Bronchial epithelial cell (primary cell): Measurements from ENCODE around the gene OR4C45. TPM values are rescaled to one million over a fixed set of nuclear protein-coding genes. Genes with fewer than 3 reads are reported as not detected.
"Not testable (repeated sequence)": the region's sequence is repeated elsewhere in the genome, so short reads cannot be mapped to it uniquely, and the experiment has no call there.

Experiments
- DNase-seq: peaks from one replicate; pipeline ENCODE4 v3.0.0-alpha.2; 2010; ENCODE audit warnings: low read depth
- FAIRE-seq: peaks from 2 replicates; lab custom pipeline; 2011; peaks lifted over from hg19 to GRCh38; lab: Jason Lieb, UNC
- H3K27me3 ChIP-seq: 2 replicates; pipeline ENCODE4 v1.5.1; 2011; ENCODE audit warnings: low read length; ENCODE audit not compliant: control insufficient read depth, insufficient read depth
- H3K36me3 ChIP-seq: 2 replicates; pipeline ENCODE4 v1.5.1; 2011; ENCODE audit warnings: low read length; ENCODE audit not compliant: control insufficient read depth, insufficient read depth
- H3K4me3 ChIP-seq: 2 replicates; pipeline ENCODE4 v1.5.1; 2011; ENCODE audit warnings: mild to moderate bottlenecking, low read depth, low read length, control low read depth
- total RNA-seq: library from RNA; depleted of rRNA; stranded (reverse); fragments of >200 nt; gene quantifications from 2 replicates; pipeline ENCODE4 v1.2.1, GENCODE V29; 2014
- TF ChIP-seq, protein P1 (sequence below): IDR thresholded peaks from 2 replicates; pipeline ENCODE4 v1.5.1; 2011; ENCODE audit warnings: mild to moderate bottlenecking, moderate library complexity, low read length, control low read depth, inconsistent platforms; ENCODE audit not compliant: insufficient read depth, severe bottlenecking

Gene OR4C45
- not detected in 2 replicates for total RNA-seq

DNA sequence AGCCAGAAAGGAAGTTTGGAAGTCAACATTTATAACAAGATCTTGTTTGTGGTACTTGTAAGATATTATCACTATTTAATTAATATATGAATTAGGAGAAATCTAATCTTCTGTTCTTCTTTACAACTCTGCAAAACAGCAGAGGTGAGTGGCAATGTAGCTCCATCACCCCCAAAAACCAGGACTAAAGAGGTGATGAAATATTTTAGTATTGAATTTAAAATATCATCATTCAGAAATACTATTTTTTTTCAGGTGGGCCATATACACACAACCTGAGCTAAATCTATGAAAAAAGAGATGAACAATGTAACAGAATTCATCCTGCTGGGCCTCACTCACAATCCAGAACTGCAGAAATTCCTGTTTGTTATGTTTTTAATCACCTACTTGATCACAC, at the start of gene OR4C45:
OR4C45 (plus strand) TSS at position 301 of the 400 bp plus-strand sequence.
- H3K27me3 ChIP-seq, result no peaks in the 10 kb centered on the region
- no peak for FAIRE-seq
- H3K4me3 ChIP-seq, result no peak within 1 kb of the TSS
- H3K36me3 ChIP-seq, result no peaks in the 10 kb centered on the region
- TF ChIP-seq, protein P1, sequence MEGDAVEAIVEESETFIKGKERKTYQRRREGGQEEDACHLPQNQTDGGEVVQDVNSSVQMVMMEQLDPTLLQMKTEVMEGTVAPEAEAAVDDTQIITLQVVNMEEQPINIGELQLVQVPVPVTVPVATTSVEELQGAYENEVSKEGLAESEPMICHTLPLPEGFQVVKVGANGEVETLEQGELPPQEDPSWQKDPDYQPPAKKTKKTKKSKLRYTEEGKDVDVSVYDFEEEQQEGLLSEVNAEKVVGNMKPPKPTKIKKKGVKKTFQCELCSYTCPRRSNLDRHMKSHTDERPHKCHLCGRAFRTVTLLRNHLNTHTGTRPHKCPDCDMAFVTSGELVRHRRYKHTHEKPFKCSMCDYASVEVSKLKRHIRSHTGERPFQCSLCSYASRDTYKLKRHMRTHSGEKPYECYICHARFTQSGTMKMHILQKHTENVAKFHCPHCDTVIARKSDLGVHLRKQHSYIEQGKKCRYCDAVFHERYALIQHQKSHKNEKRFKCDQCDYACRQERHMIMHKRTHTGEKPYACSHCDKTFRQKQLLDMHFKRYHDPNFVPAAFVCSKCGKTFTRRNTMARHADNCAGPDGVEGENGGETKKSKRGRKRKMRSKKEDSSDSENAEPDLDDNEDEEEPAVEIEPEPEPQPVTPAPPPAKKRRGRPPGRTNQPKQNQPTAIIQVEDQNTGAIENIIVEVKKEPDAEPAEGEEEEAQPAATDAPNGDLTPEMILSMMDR, result no peak
- DNase-seq, result no peak

DNA sequence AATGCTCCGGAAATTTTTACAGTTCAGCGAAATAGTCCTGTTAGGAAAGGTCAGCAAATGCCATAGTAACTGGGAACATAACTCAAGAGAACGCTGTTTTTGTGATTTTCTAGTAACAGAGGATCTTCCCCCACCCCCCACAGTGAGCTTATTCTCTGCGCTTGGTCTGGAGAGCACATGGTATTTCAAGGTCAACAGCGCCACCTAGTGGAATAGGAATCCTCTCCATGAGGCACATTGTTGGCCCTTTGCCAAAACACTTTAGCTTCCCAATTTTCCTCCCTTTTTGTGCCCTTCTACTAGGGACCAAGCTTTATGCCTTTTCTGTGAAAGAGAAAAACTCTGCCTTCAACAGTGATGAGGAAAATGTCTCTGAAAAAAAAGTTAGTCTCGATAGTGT, 37.1 kb upstream of the OR4C45 start:
- no peaks in the 10 kb centered on the region for H3K27me3 ChIP-seq

DNA sequence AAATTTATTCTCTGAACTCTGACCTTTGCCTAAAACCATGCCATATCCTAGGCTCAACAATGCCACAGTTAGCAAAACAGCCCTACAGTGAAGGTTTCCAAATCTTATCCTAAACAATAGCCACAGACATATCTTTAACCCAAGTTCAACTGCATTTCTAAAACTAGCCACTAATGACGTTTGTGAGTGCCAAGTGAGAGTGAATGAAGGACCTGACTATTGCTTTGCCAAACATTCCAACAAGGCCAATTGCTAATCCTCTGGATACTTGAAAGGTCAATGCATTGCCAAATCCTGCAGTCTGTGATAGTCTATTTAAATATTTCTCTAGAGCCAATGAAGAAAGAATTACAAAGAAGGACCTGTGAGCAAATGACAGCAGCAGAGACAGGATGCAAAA, 2.5 kb upstream of the OR4C45 start:
- FAIRE-seq (no peak), DNase-seq (no peak)
- no peaks in the 10 kb centered on the region for H3K27me3 ChIP-seq
- no peak overlapping the region for H3K4me3 ChIP-seq
- TF ChIP-seq, protein P1, result no peak
- H3K36me3 ChIP-seq, result no peaks in the 10 kb centered on the region

More for the DNA sequence above, 37.1 kb upstream of the OR4C45 start:
- FAIRE-seq (no peak), DNase-seq (peak; percentile 44)
- no peaks in the 10 kb centered on the region for H3K36me3 ChIP-seq
- H3K4me3 ChIP-seq, result no peak overlapping the region
- TF ChIP-seq, protein P1, result peak; percentile 65

DNA sequence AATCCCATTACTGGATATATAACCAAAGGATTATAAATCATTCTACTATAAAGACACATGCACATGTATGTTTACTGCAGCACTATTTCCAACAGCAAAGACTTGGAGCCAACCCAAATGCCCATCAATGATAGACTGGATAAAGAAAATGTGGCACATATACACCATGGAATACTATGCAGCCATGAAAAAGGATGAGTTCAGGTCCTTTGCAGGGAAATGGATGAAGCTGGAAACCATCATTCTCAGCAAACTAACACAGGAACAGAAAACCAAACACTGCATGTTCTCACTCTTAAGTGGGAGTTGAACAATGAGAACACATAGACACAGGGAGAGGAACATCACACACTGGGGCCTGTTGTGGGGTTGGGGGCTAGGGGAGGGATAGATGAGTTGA, 3.6 kb downstream of the OR4C45 start:
- not testable (repeated sequence) for H3K27me3 ChIP-seq, FAIRE-seq, DNase-seq, H3K36me3 ChIP-seq, H3K4me3 ChIP-seq

DNA sequence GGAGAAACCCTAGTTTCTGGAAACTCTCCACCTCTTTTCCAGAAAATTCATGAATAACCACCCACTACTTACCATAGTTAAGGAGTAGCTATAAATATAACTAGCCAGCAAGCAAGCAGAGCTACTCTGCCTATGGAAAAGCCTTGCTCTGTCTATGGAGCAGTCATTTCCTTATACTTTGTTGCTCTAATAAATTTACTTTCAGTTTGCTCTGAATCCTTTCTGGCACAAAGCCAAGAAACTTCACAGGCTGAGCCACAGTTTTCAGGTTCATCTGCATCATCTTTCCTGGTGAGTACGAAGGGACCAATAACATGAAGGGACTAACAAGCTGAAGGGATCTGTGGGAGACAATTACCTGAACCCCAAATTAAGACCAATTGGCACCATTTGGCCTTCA, 4.6 kb downstream of the OR4C45 start:
- TF ChIP-seq, protein P1, result no peak
- no peaks in the 10 kb centered on the region for H3K27me3 ChIP-seq
- H3K4me3 ChIP-seq, result no peak overlapping the region
- no peak for DNase-seq
- FAIRE-seq, result no peak
- H3K36me3 ChIP-seq, result no peaks in the 10 kb centered on the region

DNA sequence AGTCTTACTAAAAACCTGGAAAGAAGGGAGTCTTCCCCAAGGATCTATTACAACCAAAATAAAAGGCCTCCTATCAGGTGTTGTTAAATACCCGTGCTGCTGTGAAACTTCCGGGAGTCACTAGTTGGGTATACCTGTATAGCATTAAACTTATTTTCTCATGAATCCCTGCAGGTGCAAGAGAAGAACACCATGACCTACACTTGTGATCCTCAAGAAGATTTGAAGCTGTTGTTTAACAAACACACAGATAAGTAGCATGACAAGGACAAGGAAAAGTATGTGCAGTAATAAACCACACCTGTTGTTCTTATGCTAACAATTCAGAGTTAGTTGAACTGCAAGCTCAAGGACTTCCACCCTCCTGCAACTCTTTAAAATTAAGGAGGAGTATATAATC, 12.0 kb downstream of the OR4C45 start:
- TF ChIP-seq, protein P1, result no peak
- H3K36me3 ChIP-seq, result no peaks in the 10 kb centered on the region
- FAIRE-seq (no peak), DNase-seq (no peak)
- H3K27me3 ChIP-seq, result no peaks in the 10 kb centered on the region
- no peak overlapping the region for H3K4me3 ChIP-seq

DNA sequence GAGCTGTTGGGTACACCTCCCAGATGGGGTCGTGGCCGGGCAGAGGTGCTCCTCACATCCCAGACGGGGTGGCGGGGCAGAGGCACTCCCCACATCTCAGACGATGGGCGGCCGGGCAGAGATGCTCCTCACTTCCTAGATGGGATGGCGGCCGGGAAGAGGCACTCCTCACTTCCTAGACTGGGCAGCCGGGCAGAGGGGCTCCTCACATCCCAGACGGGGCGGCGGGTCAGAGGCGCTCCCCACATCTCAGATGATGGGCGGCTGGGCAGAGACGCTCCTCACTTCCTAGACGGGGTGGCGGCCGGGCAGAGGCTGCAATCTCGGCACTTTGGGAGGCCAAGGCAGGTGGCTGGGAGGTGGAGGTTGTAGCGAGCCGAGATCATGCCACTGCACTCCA, 30.4 kb downstream of the OR4C45 start:
- FAIRE-seq, H3K27me3 ChIP-seq, H3K36me3 ChIP-seq, H3K4me3 ChIP-seq, DNase-seq: not testable (repeated sequence)
